Measurements from ENCODE around the gene DNAH17. TPM values are rescaled to one million over a fixed set of nuclear protein-coding genes. Genes with fewer than 3 reads are reported as not detected.

The DNAH17 gene
- polyA plus RNA-seq, 1 of the 3 experiments (the other 2 are of a cell fraction) = not detected

DNA sequence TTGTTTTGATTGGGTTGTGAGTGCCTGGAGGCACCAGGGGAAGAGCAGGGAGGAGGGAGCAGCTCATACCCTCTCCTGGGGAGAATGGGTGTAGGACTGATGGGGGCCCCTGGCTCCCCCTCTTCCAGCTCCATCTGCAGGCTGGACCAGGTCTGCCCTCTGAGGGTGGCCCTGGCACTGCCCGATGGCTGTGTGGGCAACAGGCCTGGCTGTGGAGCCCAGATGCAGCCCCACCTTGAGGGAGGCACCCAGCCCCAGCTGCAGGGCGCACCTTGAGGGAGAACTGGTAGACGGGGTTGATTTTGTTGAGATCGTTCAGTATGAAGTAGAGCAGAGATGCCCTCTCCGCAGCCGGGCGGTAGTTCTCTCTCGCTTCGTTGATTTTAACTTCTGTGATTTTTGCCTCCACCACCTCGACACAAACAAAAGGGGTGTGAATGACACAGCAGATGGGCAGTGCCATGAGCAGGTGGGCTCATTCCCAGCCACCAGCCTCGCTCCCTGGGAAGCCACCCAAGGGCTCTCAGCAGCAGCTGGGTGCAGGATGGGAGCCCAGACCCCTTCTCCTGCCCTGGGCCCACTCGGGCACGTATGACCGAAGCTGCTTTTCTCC lies 127.1 kb downstream of the DNAH17 start:
- Histone ChIP-seq H3K9ac (no peak overlapping the region), H3K36me3 (replicated peaks in 1 of 2; ENCODE audit: control insufficient read depth in 1 of 2, insufficient read depth in 2 of 2, low read length in 1 of 2) (no peaks in the 10 kb centered on the region), H3K9me3 (no peaks in the 10 kb centered on the region), H3K27me3 (ENCODE audit: insufficient read depth) (no peaks in the 10 kb centered on the region), H3K4me3 (ENCODE audit: low read depth in 2 of 2, low read length in 1 of 2) (no peak overlapping the region), H3K9me2 (no peaks in the 10 kb centered on the region), H2AFZ (ENCODE audit: low read depth) (no peak overlapping the region), H4K20me1 (ENCODE audit: insufficient read depth) (no peaks in the 10 kb centered on the region), H3F3A (replicated peaks; ENCODE audit: insufficient read depth) (no peaks in the 10 kb centered on the region), H3K4me2 (no peak overlapping the region), H3K27ac (ENCODE audit: low read depth in 2 of 2, low read length in 1 of 2) (no peak overlapping the region), H3K79me2 (ENCODE audit: insufficient read depth) (no peaks in the 10 kb centered on the region), H3K4me1 (ENCODE audit: control insufficient read depth in 1 of 2, insufficient read depth in 2 of 2, low read depth in 1 of 2, low read length in 1 of 2) (peaks cover 0 to 2% of the 10 kb centered on the region in 2 experiments; a peak in 1 of 4 replicates)
- CTCF ChIA-PET = interaction anchor here (0.5 to 2.2 kb wide), 4 partner anchors 28 to 370 kb away, joined by 3 to 9 read pairs (median 4); no protein-coding TSS in a partner anchor
- no peak for DNase-seq
- 83% methylated on average over 13 of the region's 14 CpGs for WGBS (ENCODE audit: low lambda C conversion rate)
- TF ChIP-seq FOXJ3 (CRISPR knock-in tag; IDR thresholded peaks at IDR 0.05) (no peak), TEAD4 (IDR thresholded peaks at IDR 0.05; ENCODE audit: borderline replicate concordance, insufficient read depth) (no peak), NRF1 (IDR thresholded peaks at IDR 0.05; ENCODE audit: low read depth, low read length) (no peak), RAD21 (IDR thresholded peaks at IDR 0.05; ENCODE audit: low read length) (no peak), MXI1 (IDR thresholded peaks at IDR 0.05; ENCODE audit: low read depth, low read length) (no peak), RFX5 (IDR thresholded peaks at IDR 0.05; ENCODE audit: low read length) (no peak), TCF12 (IDR thresholded peaks at IDR 0.05) (no peak), CHD2 (IDR thresholded peaks at IDR 0.05; ENCODE audit: low read length, partially characterized antibody) (no peak)
- TF ChIP-seq, protein P1, sequence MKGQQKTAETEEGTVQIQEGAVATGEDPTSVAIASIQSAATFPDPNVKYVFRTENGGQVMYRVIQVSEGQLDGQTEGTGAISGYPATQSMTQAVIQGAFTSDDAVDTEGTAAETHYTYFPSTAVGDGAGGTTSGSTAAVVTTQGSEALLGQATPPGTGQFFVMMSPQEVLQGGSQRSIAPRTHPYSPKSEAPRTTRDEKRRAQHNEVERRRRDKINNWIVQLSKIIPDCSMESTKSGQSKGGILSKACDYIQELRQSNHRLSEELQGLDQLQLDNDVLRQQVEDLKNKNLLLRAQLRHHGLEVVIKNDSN (IDR thresholded peaks at IDR 0.05; ENCODE audit: borderline replicate concordance, low read depth) = no peak
- TF ChIP-seq, protein P2, sequence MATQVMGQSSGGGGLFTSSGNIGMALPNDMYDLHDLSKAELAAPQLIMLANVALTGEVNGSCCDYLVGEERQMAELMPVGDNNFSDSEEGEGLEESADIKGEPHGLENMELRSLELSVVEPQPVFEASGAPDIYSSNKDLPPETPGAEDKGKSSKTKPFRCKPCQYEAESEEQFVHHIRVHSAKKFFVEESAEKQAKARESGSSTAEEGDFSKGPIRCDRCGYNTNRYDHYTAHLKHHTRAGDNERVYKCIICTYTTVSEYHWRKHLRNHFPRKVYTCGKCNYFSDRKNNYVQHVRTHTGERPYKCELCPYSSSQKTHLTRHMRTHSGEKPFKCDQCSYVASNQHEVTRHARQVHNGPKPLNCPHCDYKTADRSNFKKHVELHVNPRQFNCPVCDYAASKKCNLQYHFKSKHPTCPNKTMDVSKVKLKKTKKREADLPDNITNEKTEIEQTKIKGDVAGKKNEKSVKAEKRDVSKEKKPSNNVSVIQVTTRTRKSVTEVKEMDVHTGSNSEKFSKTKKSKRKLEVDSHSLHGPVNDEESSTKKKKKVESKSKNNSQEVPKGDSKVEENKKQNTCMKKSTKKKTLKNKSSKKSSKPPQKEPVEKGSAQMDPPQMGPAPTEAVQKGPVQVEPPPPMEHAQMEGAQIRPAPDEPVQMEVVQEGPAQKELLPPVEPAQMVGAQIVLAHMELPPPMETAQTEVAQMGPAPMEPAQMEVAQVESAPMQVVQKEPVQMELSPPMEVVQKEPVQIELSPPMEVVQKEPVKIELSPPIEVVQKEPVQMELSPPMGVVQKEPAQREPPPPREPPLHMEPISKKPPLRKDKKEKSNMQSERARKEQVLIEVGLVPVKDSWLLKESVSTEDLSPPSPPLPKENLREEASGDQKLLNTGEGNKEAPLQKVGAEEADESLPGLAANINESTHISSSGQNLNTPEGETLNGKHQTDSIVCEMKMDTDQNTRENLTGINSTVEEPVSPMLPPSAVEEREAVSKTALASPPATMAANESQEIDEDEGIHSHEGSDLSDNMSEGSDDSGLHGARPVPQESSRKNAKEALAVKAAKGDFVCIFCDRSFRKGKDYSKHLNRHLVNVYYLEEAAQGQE (IDR thresholded peaks at IDR 0.05; ENCODE audit: low read depth, low read length) = no peak
- TF ChIP-seq, protein P3, sequence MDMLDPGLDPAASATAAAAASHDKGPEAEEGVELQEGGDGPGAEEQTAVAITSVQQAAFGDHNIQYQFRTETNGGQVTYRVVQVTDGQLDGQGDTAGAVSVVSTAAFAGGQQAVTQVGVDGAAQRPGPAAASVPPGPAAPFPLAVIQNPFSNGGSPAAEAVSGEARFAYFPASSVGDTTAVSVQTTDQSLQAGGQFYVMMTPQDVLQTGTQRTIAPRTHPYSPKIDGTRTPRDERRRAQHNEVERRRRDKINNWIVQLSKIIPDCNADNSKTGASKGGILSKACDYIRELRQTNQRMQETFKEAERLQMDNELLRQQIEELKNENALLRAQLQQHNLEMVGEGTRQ (IDR thresholded peaks at IDR 0.05; ENCODE audit: borderline replicate concordance, low read depth, low read length) = no peak
- TF ChIP-seq, protein P4, sequence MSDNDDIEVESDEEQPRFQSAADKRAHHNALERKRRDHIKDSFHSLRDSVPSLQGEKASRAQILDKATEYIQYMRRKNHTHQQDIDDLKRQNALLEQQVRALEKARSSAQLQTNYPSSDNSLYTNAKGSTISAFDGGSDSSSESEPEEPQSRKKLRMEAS (IDR thresholded peaks at IDR 0.05; ENCODE audit: low read depth) = no peak
- POLR2A ChIA-PET = no interaction called here

Data from SK-N-SH (cell line).